NCI-H2196 (cell line): Measurements from ENCODE around the gene MTHFSD.
"Not testable (repeated sequence)": the region's sequence is repeated elsewhere in the genome, so short reads cannot be mapped to it uniquely, and the experiment has no call there.

ENCODE experiments used
- DNase-seq: peaks from one replicate; lab custom pipeline; 2025; ENCODE audit not compliant: unreplicated experiment; lab: John Stamatoyannopoulos, UW

MTHFSD gene

GRCh38 chr16:86554917-86555703, at the start of gene MTHFSD:
Gene MTHFSD, minus strand, starts transcription at chr16:86555235. Its CDS starts 51 bp downstream, at chr16:86555184.
- DNase-seq = peak; percentile 82

- no peak for DNase-seq
These were observed 49.6 kb upstream of the MTHFSD start for GRCh38 chr16:86604436-86605193.

- DNase-seq = no peak
These were observed 47.5 kb upstream of the MTHFSD start for GRCh38 chr16:86602521-86602920.

GRCh38 chr16:86601356-86601755, 46.3 kb upstream of the MTHFSD start:
- DNase-seq = no peak

GRCh38 chr16:86598607-86599565, 43.9 kb upstream of the MTHFSD start:
- DNase-seq = no peak

GRCh38 chr16:86597880-86598606, 43.0 kb upstream of the MTHFSD start:
- no peak for DNase-seq

- no peak for DNase-seq
These were observed 42.3 kb upstream of the MTHFSD start for GRCh38 chr16:86597126-86597879.

- no peak for DNase-seq
These were observed 41.1 kb upstream of the MTHFSD start for GRCh38 chr16:86595983-86596605.

GRCh38 chr16:86594721-86595120, 39.7 kb upstream of the MTHFSD start:
- no peak for DNase-seq

- DNase-seq = no peak
These were observed 39.0 kb upstream of the MTHFSD start for GRCh38 chr16:86593913-86594620.

- no peak for DNase-seq
These were observed 36.2 kb upstream of the MTHFSD start for GRCh38 chr16:86591270-86591669.

- DNase-seq = no peak
These were observed 35.6 kb upstream of the MTHFSD start for GRCh38 chr16:86590501-86591144.

GRCh38 chr16:86587955-86588354, 32.9 kb upstream of the MTHFSD start:
- not testable (repeated sequence) for DNase-seq

- no peak for DNase-seq
These were observed 32.5 kb upstream of the MTHFSD start for GRCh38 chr16:86587487-86587886.

- DNase-seq = no peak
These were observed 31.0 kb upstream of the MTHFSD start for GRCh38 chr16:86585821-86586611.

- DNase-seq = no peak
These were observed 30.0 kb upstream of the MTHFSD start for GRCh38 chr16:86584726-86585721.
